ENCODE measurements around the gene RIC1. TPM values are rescaled to one million over a fixed set of nuclear protein-coding genes. Genes with fewer than 3 reads are reported as not detected.

The RIC1 gene
- total RNA-seq, 6 donors from 2014 or later, result 21.5 to 62.9 (median 31.0) TPM

DNA sequence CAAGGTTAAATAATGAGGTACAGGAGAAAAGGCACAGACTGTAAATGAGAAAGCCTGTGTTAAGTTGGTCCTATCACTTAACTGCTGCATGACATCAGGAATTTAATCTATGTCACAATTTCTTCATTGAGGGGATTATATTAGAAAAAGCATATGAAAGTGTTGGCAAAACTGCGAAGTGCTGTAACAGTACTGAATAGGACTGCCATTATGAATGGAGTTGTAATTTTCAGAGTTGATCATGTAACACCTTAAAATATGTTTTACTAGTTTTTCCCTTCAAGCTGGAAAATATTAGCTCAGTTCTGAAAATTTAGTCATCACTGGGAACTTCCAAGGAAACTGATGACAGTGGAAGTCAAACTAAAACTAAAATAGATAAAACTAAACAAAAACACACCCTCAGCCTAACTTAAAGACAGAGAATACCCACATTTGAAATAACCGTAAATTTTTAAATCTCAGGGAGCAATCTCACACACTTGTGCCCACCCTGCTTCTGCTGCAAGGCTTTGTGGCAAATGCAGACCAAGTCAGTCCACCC, 158.9 kb downstream of the RIC1 start:
- no peak overlapping the region for H3K4me3 ChIP-seq
- H3K27me3 ChIP-seq, result no peaks in the 10 kb centered on the region
- H3K4me1 ChIP-seq, result peaks cover 0 to 24% (median 9%) of the 10 kb centered on the region in 4 donors
- H3K36me3 ChIP-seq, result peaks cover 0 to 22% (median 4%) of the 10 kb centered on the region in 4 donors
- ATAC-seq (ENCODE audit: low FRiP score in 2 of 2) (no peak), DNase-seq (no peak)
- TF ChIP-seq EP300 (IDR thresholded peaks at IDR 0.05), result no peak
- TF ChIP-seq, protein P1, sequence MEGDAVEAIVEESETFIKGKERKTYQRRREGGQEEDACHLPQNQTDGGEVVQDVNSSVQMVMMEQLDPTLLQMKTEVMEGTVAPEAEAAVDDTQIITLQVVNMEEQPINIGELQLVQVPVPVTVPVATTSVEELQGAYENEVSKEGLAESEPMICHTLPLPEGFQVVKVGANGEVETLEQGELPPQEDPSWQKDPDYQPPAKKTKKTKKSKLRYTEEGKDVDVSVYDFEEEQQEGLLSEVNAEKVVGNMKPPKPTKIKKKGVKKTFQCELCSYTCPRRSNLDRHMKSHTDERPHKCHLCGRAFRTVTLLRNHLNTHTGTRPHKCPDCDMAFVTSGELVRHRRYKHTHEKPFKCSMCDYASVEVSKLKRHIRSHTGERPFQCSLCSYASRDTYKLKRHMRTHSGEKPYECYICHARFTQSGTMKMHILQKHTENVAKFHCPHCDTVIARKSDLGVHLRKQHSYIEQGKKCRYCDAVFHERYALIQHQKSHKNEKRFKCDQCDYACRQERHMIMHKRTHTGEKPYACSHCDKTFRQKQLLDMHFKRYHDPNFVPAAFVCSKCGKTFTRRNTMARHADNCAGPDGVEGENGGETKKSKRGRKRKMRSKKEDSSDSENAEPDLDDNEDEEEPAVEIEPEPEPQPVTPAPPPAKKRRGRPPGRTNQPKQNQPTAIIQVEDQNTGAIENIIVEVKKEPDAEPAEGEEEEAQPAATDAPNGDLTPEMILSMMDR (IDR thresholded peaks at IDR 0.05), result no peak
- no peak for TF ChIP-seq POLR2AphosphoS5 (IDR thresholded peaks at IDR 0.05)
- no peak for TF ChIP-seq POLR2A (IDR thresholded peaks at IDR 0.05)
- WGBS, 2 donors, result 89 to 93% methylated on average over 2 of the region's 2 CpGs
- H3K9me3 ChIP-seq, result no peaks in the 10 kb centered on the region
- no peak overlapping the region for H3K27ac ChIP-seq

DNA sequence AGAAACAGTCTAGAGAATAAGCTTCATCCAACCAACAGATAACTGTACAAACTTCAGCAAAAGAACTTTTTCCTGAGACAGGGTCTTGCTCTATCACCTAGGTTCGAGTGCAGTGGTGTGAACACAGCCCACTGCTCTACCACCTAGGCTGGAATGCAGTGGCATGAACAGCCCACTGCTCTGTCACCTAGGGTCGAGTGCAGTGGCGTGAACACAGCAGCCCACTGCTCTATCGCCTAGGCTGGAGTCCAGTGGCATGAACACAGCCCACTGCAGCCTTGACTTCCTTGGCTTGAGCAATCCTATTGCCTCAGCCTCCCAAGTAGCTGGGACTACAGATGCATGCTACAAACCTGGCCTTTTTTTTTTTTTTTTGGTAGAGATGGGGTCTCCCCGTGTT, 160.6 kb downstream of the RIC1 start:
- Histone ChIP-seq H3K27me3 (no peaks in the 10 kb centered on the region), H3K4me1 (peaks cover 0 to 16% (median 7%) of the 10 kb centered on the region in 4 donors), H3K4me3 (no peak overlapping the region), H3K9me3 (no peaks in the 10 kb centered on the region), H3K27ac (no peak overlapping the region), H3K36me3 (peaks cover 0 to 22% (median 4%) of the 10 kb centered on the region in 4 donors)
- TF ChIP-seq POLR2A (IDR thresholded peaks at IDR 0.05) (no peak), POLR2AphosphoS5 (IDR thresholded peaks at IDR 0.05) (no peak), EP300 (IDR thresholded peaks at IDR 0.05) (no peak)
- TF ChIP-seq, protein P1 (IDR thresholded peaks at IDR 0.05), result no peak
- DNase-seq (no peak), ATAC-seq (ENCODE audit: low FRiP score in 2 of 2) (no peak)
- 86 to 87% methylated on average over 5 of the region's 5 CpGs for WGBS, 2 donors

- Histone ChIP-seq H3K27ac (no peak overlapping the region), H3K9me3 (no peaks in the 10 kb centered on the region), H3K4me3 (no peak overlapping the region), H3K4me1 (peaks cover 0 to 9% (median 3%) of the 10 kb centered on the region in 4 donors), H3K36me3 (peaks cover 0 to 22% (median 4%) of the 10 kb centered on the region in 4 donors), H3K27me3 (no peaks in the 10 kb centered on the region)
- TF ChIP-seq EP300 (IDR thresholded peaks at IDR 0.05), result no peak
- no peak for TF ChIP-seq POLR2AphosphoS5 (IDR thresholded peaks at IDR 0.05)
- TF ChIP-seq, protein P1 (IDR thresholded peaks at IDR 0.05), result no peak
- TF ChIP-seq POLR2A (IDR thresholded peaks at IDR 0.05), result no peak
- DNase-seq, result no peak
- ATAC-seq (ENCODE audit: low FRiP score in 2 of 2), result no peak
- WGBS, 2 donors, result 48 to 69% methylated on average over 1 of the region's 1 CpG
These were observed 162.0 kb downstream of the RIC1 start for GRCh38 chr9:5790923-5791322.

DNA sequence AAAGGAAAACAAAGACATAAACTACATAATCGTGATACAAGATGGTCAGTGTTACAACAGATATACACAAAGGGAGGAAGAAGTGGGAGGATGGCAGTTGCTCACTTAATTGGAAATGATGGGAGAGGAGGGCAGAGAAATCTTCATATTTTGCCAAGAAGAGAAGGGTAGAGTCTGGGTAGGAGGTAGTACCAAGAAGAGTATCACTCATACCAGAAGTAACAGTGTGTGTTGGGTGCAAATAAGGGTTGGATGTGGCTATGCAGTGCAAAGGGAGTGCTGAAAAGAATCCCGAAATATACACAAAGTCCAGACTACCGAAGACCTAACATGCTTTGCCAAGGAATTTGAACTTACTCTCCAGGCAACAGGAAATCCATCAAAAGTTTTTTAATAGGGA, 163.0 kb downstream of the RIC1 start:
- TF ChIP-seq POLR2AphosphoS5 (IDR thresholded peaks at IDR 0.05) (no peak), EP300 (IDR thresholded peaks at IDR 0.05) (no peak), POLR2A (IDR thresholded peaks at IDR 0.05) (no peak)
- TF ChIP-seq, protein P1 (IDR thresholded peaks at IDR 0.05), result no peak

GRCh38 chr9:5793812-5794211, 164.9 kb downstream of the RIC1 start:
- peaks cover 0 to 20% (median 0%) of the 10 kb centered on the region in 4 donors for H3K36me3 ChIP-seq
- TF ChIP-seq POLR2A (IDR thresholded peaks at IDR 0.05) (no peak), EP300 (IDR thresholded peaks at IDR 0.05) (no peak), POLR2AphosphoS5 (IDR thresholded peaks at IDR 0.05) (no peak)
- TF ChIP-seq, protein P1 (IDR thresholded peaks at IDR 0.05), result no peak
- no peaks in the 10 kb centered on the region for H3K4me1 ChIP-seq
- no peaks in the 10 kb centered on the region for H3K27me3 ChIP-seq
- H3K4me3 ChIP-seq, result no peak overlapping the region
- DNase-seq (no peak), ATAC-seq (ENCODE audit: low FRiP score in 2 of 2) (no peak)
- WGBS, 2 donors, result 94 to 100% methylated on average over 1 of the region's 1 CpG
- no peak overlapping the region for H3K27ac ChIP-seq
- H3K9me3 ChIP-seq, result no peaks in the 10 kb centered on the region

More for the DNA sequence above, 163.0 kb downstream of the RIC1 start:
- Histone ChIP-seq H3K4me1 (peaks cover 0 to 4% (median 2%) of the 10 kb centered on the region in 4 donors), H3K9me3 (no peaks in the 10 kb centered on the region), H3K4me3 (no peak overlapping the region), H3K36me3 (peaks cover 0 to 22% (median 3%) of the 10 kb centered on the region in 4 donors), H3K27me3 (no peaks in the 10 kb centered on the region), H3K27ac (no peak overlapping the region)
- ATAC-seq (ENCODE audit: low FRiP score in 2 of 2) (no peak), DNase-seq (no peak)
- WGBS, 2 donors, result 75 to 78% methylated on average over 3 of the region's 3 CpGs

Data from upper lobe of left lung (tissue), 6 donors.